NOMO-1 (cell line): ENCODE data around the gene HELZ.
"Not testable (repeated sequence)": the region's sequence is repeated elsewhere in the genome, so short reads cannot be mapped to it uniquely, and the experiment has no call there.

Source experiments
- DNase-seq, 2 experiments: peaks; one replicate each; lab custom pipeline; 2025; ENCODE audit not compliant: unreplicated experiment in 2 of 2; lab: John Stamatoyannopoulos, UW

HELZ gene

GRCh38 chr17:67055041-67055443, 190.0 kb downstream of the HELZ start:
- no peak for DNase-seq

DNA sequence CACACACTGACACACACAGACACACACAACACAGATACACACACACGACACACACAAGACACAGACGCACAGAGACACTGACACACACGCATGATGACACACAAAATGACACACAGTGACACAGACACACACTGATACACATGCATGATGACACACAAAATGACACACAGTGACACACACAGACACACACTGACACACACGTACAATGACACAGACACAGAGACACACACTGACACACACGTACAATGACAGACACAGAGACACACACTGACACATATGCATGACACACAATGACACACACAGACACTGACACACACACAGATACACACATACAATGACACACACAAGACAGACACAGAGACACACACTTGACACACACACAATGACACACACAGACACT, 190.4 kb downstream of the HELZ start:
- DNase-seq, result no peak

GRCh38 chr17:67054011-67054591, 190.9 kb downstream of the HELZ start:
- no peak for DNase-seq

- DNase-seq, result no peak
Observed at GRCh38 chr17:67053438-67054000, 191.5 kb downstream of the HELZ start.

DNA sequence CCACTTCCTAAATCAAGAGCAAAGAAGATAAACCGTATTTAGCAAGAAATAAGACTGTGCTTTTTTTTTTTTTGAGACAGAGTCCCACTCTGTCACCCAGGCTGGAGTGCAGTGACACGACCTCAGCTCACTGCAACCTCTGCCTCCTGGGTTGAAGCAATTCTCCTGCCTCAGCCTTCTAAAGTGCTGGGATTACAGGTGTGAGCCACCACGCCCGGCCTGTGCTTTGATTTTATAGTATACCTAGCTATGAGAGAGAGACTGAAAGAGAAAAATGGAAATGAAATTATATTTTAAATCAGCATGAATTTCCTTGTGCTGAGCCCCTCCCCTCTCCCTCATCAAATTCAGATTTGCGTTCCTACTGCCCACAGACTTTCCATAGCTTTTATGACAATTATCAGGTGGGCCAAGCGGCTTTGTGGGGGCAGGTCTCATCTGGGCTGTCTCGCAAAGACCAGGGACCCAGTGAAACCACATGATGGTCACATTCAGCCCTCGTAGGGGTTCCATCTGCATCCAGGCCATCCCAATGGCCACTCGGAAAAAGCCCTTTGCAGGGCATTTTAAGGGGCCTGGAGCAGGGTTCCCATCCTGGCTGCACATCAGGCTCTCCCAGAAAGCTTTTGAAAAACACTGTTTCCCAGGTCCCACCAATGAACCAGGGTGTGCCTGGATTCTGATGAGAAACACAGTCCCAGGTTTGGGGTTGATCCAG, 192.1 kb downstream of the HELZ start:
- no peak for DNase-seq

- DNase-seq, result no peak
Observed at GRCh38 chr17:67051837-67052236, 193.2 kb downstream of the HELZ start.

- DNase-seq, result no peak
Observed at GRCh38 chr17:67051155-67051538, 193.8 kb downstream of the HELZ start.

GRCh38 chr17:67050471-67051154, 194.4 kb downstream of the HELZ start:
- DNase-seq, result no peak

DNA sequence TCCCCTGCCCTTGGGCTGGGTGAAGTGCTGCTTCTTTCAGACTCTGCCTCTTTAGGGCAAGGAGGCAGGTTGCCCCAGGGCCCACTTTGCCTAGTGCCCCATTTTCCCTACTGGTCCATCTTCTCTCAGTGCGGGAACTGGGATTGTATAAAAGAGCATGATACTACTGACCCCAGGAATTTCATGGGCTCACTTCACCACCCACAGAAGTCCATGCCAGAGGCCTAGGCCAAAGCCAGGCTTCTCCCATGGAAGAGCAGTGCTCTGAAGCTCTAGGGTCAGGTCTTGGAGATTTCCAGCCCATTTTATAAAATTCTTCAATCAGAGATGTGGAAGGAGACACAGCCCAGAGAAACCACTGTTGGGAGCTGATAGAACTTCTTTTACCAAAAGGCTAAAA, 194.9 kb downstream of the HELZ start:
- DNase-seq, result no peak

GRCh38 chr17:67049025-67049739, 195.8 kb downstream of the HELZ start:
- DNase-seq, result no peak

DNA sequence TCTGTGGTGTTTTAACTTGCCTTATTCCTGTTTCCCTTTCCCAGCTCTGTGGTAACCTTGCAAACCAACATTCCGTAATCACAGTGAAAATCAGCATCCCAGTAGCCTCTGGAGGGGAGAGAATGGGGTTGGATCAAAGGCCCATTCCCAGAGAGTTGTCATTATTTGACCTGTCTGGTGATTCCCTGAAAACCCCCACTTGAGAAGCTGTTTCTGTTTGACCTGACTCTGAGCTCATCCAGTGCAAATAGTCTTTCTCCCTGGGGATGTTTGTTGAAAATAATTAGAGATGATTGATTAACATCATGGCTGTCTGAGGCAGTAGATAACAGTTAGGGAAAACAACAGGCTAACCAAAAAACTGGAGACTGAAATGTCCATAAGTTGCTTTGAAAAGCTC, 197.6 kb downstream of the HELZ start:
- DNase-seq, result no peak

DNA sequence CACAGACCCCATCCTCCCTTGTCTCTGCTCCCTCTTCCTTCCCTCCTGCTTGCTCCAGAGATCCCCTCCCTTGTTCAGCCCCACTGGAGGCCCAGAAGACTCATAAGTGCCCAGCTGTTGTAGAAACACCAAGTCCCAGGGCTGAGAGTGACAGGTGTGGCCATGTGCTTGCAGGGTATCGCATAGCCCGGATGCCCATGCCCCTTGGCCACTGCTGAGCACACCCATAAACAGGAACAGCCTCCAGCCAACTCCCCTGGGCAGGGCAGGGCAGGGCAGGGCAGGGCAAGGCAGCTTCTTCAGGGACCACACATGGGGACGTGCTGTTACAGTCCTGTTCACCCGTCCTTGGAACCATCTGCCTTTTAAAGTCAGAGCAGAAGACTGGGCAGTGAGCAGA, 198.6 kb downstream of the HELZ start:
- DNase-seq, result no peak

DNA sequence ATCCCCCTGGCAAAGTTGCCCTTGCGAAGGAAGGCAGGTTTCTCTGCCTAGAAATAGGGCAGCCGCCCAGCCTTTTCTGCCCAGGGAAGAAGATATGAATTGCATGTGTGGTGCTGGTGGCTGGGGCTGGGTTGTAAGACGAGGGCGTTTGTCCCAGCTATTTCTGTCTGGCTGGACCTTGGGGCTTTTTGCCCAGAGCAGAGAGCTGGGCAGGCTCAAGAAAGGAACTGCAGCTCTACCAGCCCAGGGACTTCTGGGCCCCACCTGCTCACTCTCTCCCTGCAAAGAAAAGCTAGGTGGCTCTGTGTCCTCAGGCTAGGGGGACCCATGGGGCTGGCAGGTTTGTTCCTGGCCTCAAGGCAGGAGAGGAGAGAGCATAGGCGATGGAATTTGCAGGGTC, 200.1 kb downstream of the HELZ start:
- no peak for DNase-seq

DNA sequence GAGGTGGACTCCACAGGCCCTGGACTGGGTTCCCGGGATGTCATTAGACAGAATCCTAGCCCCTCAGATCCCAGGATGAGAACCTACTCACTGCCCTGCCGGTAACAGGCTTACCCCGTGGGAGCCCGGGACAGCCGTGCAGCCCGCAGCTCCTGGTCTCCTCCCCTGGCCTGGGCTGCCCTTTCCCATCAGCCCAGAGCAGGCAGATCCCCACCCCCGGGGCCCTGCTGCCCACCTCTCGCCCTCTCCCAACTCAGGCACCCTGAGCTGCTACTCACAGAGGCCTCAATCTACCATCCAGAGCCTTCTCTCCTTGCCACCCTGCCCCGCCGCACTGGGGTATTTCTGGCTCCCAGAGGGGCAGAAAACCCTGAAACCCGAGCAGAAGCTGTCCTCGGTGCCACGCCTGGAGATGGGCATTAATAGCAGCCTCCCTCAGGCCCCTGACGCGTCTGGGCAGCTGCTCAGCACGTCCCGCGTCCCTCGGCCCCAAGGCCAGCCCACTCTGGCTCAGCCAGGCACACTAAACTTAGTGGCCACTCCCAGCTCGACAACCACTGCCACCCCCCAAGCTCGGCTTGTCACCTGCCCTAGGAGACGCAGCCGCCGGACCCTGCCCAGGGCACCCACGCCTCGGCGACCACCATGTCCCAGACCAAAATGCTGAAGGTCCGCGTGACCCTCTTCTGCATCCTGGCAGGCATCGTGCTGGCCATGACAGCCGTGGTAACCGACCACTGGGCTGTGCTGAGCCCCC, 200.8 kb downstream of the HELZ start, which contains the start of gene CACNG1:
Gene CACNG1, plus strand, starts transcription at position 539 of the 757 bp plus-strand sequence. Its CDS starts 107 bp downstream, at position 646.
- no peak for DNase-seq

DNA sequence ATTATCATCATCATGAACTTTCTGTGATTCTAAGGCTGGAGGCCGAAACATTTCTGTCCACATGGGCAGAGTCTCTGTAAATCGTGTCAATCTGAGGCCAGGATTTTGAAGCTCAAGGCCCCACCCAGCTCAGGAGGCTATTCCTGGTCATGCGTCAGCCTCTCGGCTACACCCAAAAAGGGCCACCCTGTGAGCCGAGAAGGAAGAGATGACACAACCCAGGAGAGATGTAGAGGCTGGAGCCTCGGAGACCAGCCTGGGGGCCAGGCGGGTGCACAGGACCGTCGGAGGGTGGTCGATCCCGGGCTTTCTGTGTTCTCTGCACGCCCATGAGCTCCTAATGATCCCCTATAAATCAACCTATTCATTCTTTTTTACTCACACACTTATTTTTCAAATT, 201.7 kb downstream of the HELZ start:
- DNase-seq, result no peak

DNA sequence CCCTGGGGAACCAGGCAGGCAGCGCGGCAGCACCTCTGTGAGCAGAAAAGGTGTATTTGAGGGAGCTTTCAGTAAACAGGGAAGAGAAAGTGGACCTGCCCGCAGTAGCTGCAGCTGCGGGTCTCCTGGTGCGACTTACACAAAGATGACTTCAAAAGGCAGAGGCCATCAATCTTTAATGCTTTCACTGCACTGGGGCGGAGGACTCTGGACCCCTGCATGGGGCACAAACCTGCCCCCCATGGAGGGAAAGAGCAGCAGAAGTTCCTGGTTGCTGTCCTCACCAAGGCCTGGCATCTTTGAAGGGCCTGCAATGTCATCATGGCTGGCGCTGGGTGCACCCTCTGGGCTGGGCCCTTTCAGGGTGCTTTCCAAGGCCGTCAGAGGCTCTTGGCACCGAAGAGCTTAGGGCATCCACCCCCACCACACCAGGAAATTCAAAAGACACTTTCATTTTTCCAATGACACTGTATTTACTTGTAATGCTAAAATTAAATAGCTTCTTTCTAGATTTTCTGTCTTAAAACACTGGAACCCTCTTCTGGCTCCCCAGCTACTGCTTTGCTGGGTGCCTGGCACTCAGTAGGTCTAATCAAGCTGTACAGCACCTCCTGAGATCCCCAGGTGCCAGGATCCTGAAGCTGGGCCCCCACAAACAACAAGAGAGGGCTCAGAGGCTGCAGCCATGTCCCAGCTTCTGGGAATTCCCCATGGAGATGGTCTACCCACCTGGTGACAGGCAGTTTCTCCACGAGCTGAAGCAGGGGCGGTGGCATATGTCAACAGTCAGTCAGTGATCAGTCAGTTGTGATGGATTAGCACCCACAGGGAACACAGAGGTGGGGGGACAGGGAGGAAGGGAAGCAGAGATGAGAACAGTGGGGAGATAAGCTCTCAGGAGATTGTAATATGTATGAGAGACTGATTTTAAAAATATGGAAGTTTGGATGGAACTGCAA, 202.8 kb downstream of the HELZ start:
- no peak for DNase-seq

DNA sequence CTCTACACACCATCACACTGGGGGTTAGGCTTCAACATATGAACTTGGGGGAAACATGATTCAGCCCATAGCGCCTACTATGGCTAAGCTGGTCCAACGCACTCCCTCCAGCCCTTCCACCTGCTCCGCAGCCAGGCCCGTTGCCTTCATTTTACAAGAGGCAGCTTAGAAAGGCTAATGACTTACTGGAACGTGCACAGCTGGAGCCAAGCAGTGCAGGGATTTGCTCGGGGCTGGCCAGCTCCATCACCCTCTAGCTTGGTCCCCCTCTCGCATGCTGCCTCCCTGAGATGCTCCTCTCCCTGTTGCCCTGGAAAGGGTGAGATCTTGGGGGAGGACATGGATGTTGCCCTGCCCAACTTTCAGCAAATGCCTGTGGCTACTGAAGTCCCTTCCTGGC, 203.5 kb downstream of the HELZ start:
- no peak for DNase-seq

DNA sequence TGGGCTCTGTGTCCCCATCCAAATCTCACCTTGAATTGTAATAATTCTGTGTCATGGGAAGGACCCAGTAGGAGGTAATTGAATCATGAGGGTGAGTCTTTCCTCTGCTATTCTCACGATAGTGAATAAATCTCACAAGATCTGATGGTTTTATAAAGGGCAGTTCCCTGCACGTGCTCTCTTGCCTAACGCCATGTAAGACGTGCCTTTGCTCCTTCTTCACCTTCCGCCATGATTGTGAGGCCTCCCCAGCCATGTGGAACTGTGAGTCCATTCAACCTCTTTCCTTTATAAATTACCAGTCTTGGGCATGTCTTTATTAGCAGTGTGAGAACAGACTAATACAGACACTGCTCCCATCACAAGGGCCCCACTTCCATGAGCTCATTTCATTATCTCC, 203.9 kb downstream of the HELZ start:
- DNase-seq, result not testable (repeated sequence)

GRCh38 chr17:67040652-67041051, 204.3 kb downstream of the HELZ start:
- no peak for DNase-seq
